GM12864 (cell line): ENCODE results near the gene DOP1A.

ENCODE experiments used
- DNase-seq: peaks from one replicate; pipeline ENCODE4 v3.0.0-alpha.2; 2011; ENCODE audit warnings: low read depth
- H3K4me3 ChIP-seq: 2 replicates; pipeline ENCODE4 v1.5.1; 2011; ENCODE audit warnings: mild to moderate bottlenecking, low read depth, low read length, control low read depth
- TF ChIP-seq, protein P1 (sequence below): IDR thresholded peaks from 2 replicates; pipeline ENCODE4 v1.5.1; 2011; ENCODE audit warnings: low read depth, mild to moderate bottlenecking, moderate library complexity, low read length, control low read depth, inconsistent platforms; ENCODE audit errors: missing control alignments

Gene DOP1A

DNA sequence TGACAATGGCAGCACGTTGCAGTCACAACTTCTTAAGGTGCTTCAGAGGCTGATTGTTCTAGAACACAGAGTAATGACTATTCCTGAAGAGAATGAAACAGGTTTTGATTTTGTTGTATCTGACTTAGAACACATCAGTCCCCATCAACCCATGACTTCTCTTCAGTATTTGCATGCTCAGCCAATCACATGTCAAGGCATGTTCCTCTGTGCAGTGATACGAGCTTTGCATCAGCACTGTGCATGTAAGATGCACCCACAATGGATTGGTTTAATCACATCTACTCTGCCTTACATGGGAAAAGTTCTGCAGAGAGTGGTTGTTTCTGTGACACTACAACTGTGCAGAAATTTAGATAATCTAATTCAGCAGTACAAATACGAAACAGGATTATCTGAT, 71.3 kb downstream of the DOP1A start:
- DNase-seq: no peak
- TF ChIP-seq, protein P1, sequence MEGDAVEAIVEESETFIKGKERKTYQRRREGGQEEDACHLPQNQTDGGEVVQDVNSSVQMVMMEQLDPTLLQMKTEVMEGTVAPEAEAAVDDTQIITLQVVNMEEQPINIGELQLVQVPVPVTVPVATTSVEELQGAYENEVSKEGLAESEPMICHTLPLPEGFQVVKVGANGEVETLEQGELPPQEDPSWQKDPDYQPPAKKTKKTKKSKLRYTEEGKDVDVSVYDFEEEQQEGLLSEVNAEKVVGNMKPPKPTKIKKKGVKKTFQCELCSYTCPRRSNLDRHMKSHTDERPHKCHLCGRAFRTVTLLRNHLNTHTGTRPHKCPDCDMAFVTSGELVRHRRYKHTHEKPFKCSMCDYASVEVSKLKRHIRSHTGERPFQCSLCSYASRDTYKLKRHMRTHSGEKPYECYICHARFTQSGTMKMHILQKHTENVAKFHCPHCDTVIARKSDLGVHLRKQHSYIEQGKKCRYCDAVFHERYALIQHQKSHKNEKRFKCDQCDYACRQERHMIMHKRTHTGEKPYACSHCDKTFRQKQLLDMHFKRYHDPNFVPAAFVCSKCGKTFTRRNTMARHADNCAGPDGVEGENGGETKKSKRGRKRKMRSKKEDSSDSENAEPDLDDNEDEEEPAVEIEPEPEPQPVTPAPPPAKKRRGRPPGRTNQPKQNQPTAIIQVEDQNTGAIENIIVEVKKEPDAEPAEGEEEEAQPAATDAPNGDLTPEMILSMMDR: no peak
- no peak overlapping the region for H3K4me3 ChIP-seq

DNA sequence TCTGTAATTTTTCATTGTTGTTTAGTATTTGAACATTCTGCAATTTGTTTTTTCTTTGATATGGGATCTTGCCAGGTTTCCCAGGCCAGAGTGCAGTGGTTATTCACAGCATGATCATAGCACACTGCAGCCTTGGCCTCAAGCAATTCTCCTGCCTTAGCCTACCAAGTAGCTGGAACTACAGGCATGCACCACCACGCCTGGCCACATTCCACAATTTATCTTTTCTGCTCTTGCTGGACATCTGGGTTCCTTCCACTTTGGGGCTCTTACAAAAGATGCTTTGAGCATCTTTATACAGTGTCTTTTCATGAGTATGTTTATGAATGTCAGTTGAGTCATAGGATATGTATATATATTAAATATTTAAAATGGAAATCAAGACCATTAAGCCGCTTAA, 83.6 kb downstream of the DOP1A start:
- DNase-seq: no peak
- TF ChIP-seq, protein P1: no peak
- no peak overlapping the region for H3K4me3 ChIP-seq

DNA sequence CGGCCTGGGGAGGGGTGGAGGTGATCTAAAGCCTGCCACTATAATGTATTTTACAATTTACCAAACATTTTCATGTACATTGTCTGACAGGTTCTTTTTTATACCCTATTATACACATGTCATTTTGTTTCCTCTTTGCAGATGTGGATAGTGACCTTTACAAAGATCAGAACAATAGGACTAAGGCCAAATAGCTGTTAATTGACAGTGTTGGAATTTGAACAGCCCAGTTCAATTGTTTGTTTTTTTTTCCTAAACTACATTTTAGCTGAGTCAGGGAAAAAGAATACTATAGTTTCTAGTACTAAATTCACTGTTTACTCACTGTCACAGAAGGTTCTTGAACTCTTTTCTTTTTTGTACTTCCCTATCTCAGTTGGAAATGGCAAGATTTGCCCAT, 85.4 kb downstream of the DOP1A start:
- DNase-seq: no peak
- no peak overlapping the region for H3K4me3 ChIP-seq
- TF ChIP-seq, protein P1: no peak

DNA sequence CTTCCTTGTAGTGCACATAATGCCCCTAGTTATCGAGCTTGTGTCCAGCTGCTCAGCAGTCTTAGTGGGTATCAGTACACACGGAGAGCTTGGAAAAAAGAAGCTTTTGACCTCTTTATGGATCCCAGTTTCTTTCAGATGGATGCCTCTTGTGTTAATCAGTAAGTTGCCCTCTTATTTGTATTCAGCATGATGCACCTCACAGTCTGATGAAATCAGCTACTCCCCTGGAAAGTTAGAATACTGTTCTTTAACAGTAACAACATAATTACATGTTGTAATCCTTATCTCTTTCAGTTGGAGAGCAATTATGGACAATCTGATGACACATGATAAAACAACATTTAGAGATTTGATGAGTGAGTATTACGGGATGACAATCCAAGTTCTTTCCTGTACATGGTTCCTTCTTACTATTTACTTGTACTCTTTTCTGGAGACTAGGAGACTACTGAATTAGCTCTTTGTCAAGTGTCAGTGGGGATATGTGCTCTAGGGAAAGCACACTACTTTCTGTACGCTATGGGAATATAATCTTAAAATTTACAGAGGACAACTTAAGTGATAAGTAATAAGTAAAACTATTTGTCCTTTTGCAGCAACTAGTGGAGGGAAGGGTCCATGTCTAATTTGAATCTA, 86.5 kb downstream of the DOP1A start:
- DNase-seq: no peak
- TF ChIP-seq, protein P1: no peak
- no peak overlapping the region for H3K4me3 ChIP-seq

DNA sequence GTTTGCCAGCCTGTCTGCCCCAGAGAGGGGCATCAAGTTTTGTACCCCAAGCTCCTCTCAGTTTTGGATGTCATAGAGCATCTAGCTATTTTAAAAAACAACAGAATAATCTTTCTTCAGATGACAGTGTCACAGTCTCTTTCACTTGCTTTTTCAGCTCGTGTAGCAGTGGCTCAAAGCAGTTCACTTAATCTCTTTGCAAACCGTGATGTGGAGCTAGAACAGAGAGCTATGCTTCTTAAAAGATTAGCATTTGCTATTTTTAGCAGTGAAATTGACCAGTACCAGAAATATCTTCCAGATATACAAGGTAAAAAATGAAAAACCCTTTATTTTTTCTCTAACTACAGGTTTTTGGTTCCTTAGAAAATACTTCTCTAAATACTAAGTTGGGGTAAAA, 88.3 kb downstream of the DOP1A start:
- no peak for DNase-seq
- no peak overlapping the region for H3K4me3 ChIP-seq
- TF ChIP-seq, protein P1: no peak

DNA sequence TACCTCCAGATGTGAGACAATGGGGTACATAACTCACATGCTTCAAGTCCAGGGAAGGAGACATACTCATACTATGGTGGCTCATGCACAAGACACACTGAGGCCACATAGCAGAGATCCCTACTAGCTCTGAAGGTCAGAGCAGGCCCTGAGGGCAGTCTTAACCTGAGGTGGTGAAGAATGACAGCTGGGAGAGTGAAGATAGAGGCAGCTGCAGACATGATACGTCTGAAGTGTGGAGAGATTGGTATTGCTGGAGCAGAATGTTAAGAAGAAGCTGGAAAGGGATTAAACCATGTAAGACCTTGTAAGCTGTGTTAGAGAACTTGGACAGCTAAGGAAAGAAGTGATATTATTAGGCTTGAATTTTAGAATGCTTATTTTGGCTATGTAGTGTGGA, 92.7 kb downstream of the DOP1A start:
- TF ChIP-seq, protein P1: no peak
- DNase-seq: no peak
- H3K4me3 ChIP-seq: no peak overlapping the region

GRCh38 chr6:83167726-83168278, 100.3 kb downstream of the DOP1A start:
- no peak overlapping the region for H3K4me3 ChIP-seq
- no peak for DNase-seq
- TF ChIP-seq, protein P1: no peak
